ENCODE data around the gene RPTOR.
A peak's percentile ranks its signal among the peaks of the same experiment; 100 is the strongest.
"Not testable (repeated sequence)": the region's sequence is repeated elsewhere in the genome, so short reads cannot be mapped to it uniquely, and the experiment has no call there.

Gene RPTOR

GRCh38 chr17:80872501-80873306 is 328.1 kb downstream of the RPTOR start:
- no peak for DNase-seq

GRCh38 chr17:80873307-80873951 is 328.8 kb downstream of the RPTOR start:
- DNase-seq: no peak

- DNase-seq: no peak
Measured at GRCh38 chr17:80874866-80875445, 330.3 kb downstream of the RPTOR start.

GRCh38 chr17:80875480-80875995 is 330.9 kb downstream of the RPTOR start:
- DNase-seq: not testable (repeated sequence)

GRCh38 chr17:80876456-80876949 is 331.9 kb downstream of the RPTOR start:
- DNase-seq: not testable (repeated sequence)

- DNase-seq: no peak
Measured at GRCh38 chr17:80876950-80877728, 332.5 kb downstream of the RPTOR start.

GRCh38 chr17:80877729-80878303 is 333.2 kb downstream of the RPTOR start:
- DNase-seq: no peak

- no peak for DNase-seq
Measured at GRCh38 chr17:80878876-80879722, 334.5 kb downstream of the RPTOR start.

- no peak for DNase-seq
Measured at GRCh38 chr17:80879723-80880647, 335.3 kb downstream of the RPTOR start.

- DNase-seq: no peak
Measured at GRCh38 chr17:80880648-80880985, 336.0 kb downstream of the RPTOR start.

- no peak for DNase-seq
Measured at GRCh38 chr17:80881306-80881705, 336.7 kb downstream of the RPTOR start.

GRCh38 chr17:80882323-80882722 is 337.7 kb downstream of the RPTOR start:
- DNase-seq: no peak

GRCh38 chr17:80882926-80883685 is 338.5 kb downstream of the RPTOR start:
- no peak for DNase-seq

GRCh38 chr17:80883831-80884735 is 339.4 kb downstream of the RPTOR start:
- no peak for DNase-seq

- DNase-seq: no peak
Measured at GRCh38 chr17:80884811-80885210, 340.2 kb downstream of the RPTOR start.

GRCh38 chr17:80885947-80886582 is 341.4 kb downstream of the RPTOR start:
- DNase-seq: no peak

- peak; percentile 6 for DNase-seq
Measured at GRCh38 chr17:80886641-80887573, 342.3 kb downstream of the RPTOR start.

Data from NCI-H1417 treated with DMSO at 0.1 percent for 48 hours (cell line).